ENCODE measurements around the gene IPO4. TPM values are rescaled to one million over a fixed set of nuclear protein-coding genes. Genes with fewer than 3 reads are reported as not detected.
A peak's percentile ranks its signal among the peaks of the same experiment; 100 is the strongest.

The IPO4 gene
- total and polyA plus RNA-seq, 9 of the 15 experiments (the other 6 are each of a cell fraction or from before 2014, with no cell fraction given): 7.3 to 122 (median 31.8) TPM

DNA sequence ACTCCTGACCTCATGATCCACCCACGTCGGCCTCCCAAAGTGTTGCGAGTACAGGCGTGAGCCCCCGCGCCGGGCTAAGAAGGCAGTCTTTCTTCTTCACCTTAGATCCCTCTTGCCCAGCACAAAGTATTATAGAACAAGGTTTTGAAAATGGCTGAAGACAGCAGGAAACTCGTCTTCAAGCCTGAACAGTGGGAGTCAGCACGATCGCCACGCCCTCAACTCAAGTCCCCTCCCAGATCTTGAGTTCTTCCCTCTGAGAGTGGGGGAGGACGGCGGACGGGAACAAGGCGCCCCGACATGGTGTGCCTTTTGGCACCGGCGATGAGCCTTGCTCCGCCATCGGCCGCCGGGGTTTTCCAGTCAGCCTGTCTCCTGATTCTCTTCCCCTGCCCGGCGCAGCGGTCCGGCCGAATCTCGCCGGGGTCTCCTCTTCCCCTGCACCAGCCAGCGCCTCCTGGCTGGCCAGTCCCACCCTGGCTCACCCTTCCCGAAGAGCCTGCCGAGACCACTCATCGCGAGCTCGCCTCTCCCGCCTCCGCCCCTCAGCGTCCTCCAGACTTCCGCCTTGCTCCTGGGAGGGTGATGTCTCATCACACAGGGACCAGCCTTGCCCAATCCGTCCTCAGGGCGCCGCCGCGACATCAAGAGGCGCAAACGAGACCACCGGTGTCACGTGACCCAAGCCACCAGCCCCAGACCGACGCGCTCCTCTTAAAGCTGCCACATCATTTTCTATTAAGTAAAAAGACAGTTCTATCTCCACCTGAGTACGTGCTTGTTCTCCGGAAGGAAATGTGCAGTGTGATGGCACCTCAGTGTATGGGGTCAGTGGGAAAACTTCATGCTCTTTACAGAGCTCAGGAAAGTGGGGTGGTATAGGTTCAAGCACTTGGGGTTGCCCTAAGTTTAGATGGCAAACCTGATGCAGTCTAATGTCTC lies 24.6 kb upstream of the IPO4 start, which contains the start of gene CHMP4A (continued):
- TF ChIP-seq, protein P1, sequence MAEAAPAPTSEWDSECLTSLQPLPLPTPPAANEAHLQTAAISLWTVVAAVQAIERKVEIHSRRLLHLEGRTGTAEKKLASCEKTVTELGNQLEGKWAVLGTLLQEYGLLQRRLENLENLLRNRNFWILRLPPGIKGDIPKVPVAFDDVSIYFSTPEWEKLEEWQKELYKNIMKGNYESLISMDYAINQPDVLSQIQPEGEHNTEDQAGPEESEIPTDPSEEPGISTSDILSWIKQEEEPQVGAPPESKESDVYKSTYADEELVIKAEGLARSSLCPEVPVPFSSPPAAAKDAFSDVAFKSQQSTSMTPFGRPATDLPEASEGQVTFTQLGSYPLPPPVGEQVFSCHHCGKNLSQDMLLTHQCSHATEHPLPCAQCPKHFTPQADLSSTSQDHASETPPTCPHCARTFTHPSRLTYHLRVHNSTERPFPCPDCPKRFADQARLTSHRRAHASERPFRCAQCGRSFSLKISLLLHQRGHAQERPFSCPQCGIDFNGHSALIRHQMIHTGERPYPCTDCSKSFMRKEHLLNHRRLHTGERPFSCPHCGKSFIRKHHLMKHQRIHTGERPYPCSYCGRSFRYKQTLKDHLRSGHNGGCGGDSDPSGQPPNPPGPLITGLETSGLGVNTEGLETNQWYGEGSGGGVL (CRISPR knock-in tag; IDR thresholded peaks at IDR 0.05): no peak
- TF ChIP-seq RAD51 (IDR thresholded peaks at IDR 0.05; ENCODE audit: borderline replicate concordance, low read depth) (peak; percentile 99), PRPF4 (IDR thresholded peaks at IDR 0.05; ENCODE audit: insufficient read depth, low read depth, low read length, poor library complexity, severe bottlenecking) (no peak), SIN3A (IDR thresholded peaks at IDR 0.05; ENCODE audit: borderline replicate concordance in 2 of 2, control insufficient read depth in 1 of 2, low read depth in 2 of 2, low read length in 2 of 2) (peak; percentile 53 to 60; a peak in 2 of 4 replicates), CHCHD3 (CRISPR knock-in tag; IDR thresholded peaks at IDR 0.05) (no peak), ZSCAN29 (IDR thresholded peaks at IDR 0.05) (no peak), SAFB (IDR thresholded peaks at IDR 0.05; ENCODE audit: borderline replicate concordance, low read depth, low read length) (no peak), CHD4 (IDR thresholded peaks at IDR 0.05; ENCODE audit: insufficient read depth, insufficient replicate concordance, low read depth, low read length, poor library complexity, severe bottlenecking) (no peak), PTTG1 (tag; IDR thresholded peaks at IDR 0.05; ENCODE audit: low read depth) (no peak), CREBBP (IDR thresholded peaks at IDR 0.05; ENCODE audit: low read depth, low read length) (no peak), TAL1 (IDR thresholded peaks at IDR 0.05) (no peak), ATF1 (CRISPR knock-in tag; IDR thresholded peaks at IDR 0.05) (peak; percentile 81), ATF1 (tag; IDR thresholded peaks at IDR 0.05) (peak; percentile 98), ZNF239 (CRISPR knock-in tag; IDR thresholded peaks at IDR 0.05) (no peak; the same call in 1 of the 2 replicates), HNRNPK (IDR thresholded peaks at IDR 0.05; ENCODE audit: low read depth, low read length, poor library complexity, severe bottlenecking) (no peak), ZNF263 (CRISPR knock-in tag; IDR thresholded peaks at IDR 0.05; ENCODE audit: borderline replicate concordance) (peak; percentile 94), ZNF764 (CRISPR knock-in tag; IDR thresholded peaks at IDR 0.05; ENCODE audit: low read depth) (peak; percentile 45; the same call in 1 of the 2 replicates), MXI1 (IDR thresholded peaks at IDR 0.05; ENCODE audit: low read depth, low read length) (no peak)
- TF ChIP-seq, protein P2, sequence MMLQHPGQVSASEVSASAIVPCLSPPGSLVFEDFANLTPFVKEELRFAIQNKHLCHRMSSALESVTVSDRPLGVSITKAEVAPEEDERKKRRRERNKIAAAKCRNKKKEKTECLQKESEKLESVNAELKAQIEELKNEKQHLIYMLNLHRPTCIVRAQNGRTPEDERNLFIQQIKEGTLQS (IDR thresholded peaks at IDR 0.05): 0 out of 2 replicates have a peak, but pooled peaks have one; percentile 33
- TF ChIP-seq, protein P2 (CRISPR knock-in tag; conservative IDR thresholded peaks at IDR 0.05): no peak
